ENCODE data around the gene SHANK3. TPM values are rescaled to one million over a fixed set of nuclear protein-coding genes. Genes with fewer than 3 reads are reported as not detected.

SHANK3 gene
- total and polyA plus RNA-seq, 2 experiments from 2014 or later = 0.52 to 4.9 TPM

- DNase-seq (ENCODE audit: low spot score) = no peak
- peaks cover 19% of the 10 kb centered on the region for H3K27me3 ChIP-seq (ENCODE audit: insufficient read depth)
- TF ChIP-seq EZH2phosphoT487 (IDR thresholded peaks at IDR 0.05; ENCODE audit: unreplicated experiment) (no peak), POLR2AphosphoS5 (IDR thresholded peaks at IDR 0.05; ENCODE audit: low read depth) (no peak), NANOG (IDR thresholded peaks at IDR 0.05; ENCODE audit: borderline replicate concordance) (no peak), ETS1 (IDR thresholded peaks at IDR 0.05) (no peak), STAT1 (IDR thresholded peaks at IDR 0.05; ENCODE audit: unreplicated experiment) (no peak)
- no peak overlapping the region for H3K4me3 ChIP-seq
- Mint-ChIP-seq H3K27me3 (ENCODE audit: insufficient read depth, low read depth, poor library complexity) (peaks cover 32% of the 10 kb centered on the region), H3K36me3 (ENCODE audit: low read depth) (no peaks in the 10 kb centered on the region; the same call in 2 of the 3 replicates), H3K27ac (no peak overlapping the region), H3K4me1 (peaks cover 8% of the 10 kb centered on the region; the same call in 2 of the 3 replicates), H3K4me3 (peak overlapping the region; percentile 25; the same call in 1 of the 3 replicates), H3K9me3 (no peaks in the 10 kb centered on the region; the same call in 2 of the 3 replicates)
- no peaks in the 10 kb centered on the region for H3K4me1 ChIP-seq (ENCODE audit: insufficient read depth)
- H3K4me2 ChIP-seq = no peak overlapping the region
- no peak overlapping the region for H3K27ac ChIP-seq (ENCODE audit: low read depth)
- peaks cover 5% of the 10 kb centered on the region; the same call in 1 of the 2 replicates for H3F3A ChIP-seq (replicated peaks; ENCODE audit: low read depth)
- no peaks in the 10 kb centered on the region for H3K9me2 ChIP-seq (ENCODE audit: insufficient read depth)
- no peaks in the 10 kb centered on the region for H3K79me2 ChIP-seq (replicated peaks; ENCODE audit: insufficient read depth)
- no peak overlapping the region for H2AFZ ChIP-seq
- H4K20me1 ChIP-seq (replicated peaks; ENCODE audit: insufficient read depth) = no peaks in the 10 kb centered on the region
- ATAC-seq = no peak
- no peaks in the 10 kb centered on the region for H3K36me3 ChIP-seq (ENCODE audit: insufficient read depth)
Observed at GRCh38 chr22:50698546-50698945, 25.9 kb downstream of the SHANK3 start.

GRCh38 chr22:50699001-50699755 is 26.6 kb downstream of the SHANK3 start:
- Histone ChIP-seq H2AFZ (no peak overlapping the region), H3K79me2 (replicated peaks; ENCODE audit: insufficient read depth) (no peaks in the 10 kb centered on the region), H3K4me3 (no peak overlapping the region), H3K4me1 (ENCODE audit: insufficient read depth) (no peaks in the 10 kb centered on the region), H3F3A (replicated peaks; ENCODE audit: low read depth) (peaks cover 5% of the 10 kb centered on the region; the same call in 1 of the 2 replicates), H3K4me2 (no peak overlapping the region), H4K20me1 (replicated peaks; ENCODE audit: insufficient read depth) (no peaks in the 10 kb centered on the region), H3K36me3 (ENCODE audit: insufficient read depth) (no peaks in the 10 kb centered on the region), H3K9me2 (ENCODE audit: insufficient read depth) (no peaks in the 10 kb centered on the region), H3K27ac (ENCODE audit: low read depth) (no peak overlapping the region), H3K27me3 (ENCODE audit: insufficient read depth) (peaks cover 19% of the 10 kb centered on the region)
- peaks cover 8% of the 10 kb centered on the region; the same call in 2 of the 3 replicates for H3K4me1 Mint-ChIP-seq
- ATAC-seq (no peak), DNase-seq (ENCODE audit: low spot score) (no peak)
- H3K27me3 Mint-ChIP-seq (ENCODE audit: insufficient read depth, low read depth, poor library complexity) = peaks cover 32% of the 10 kb centered on the region
- H3K4me3 Mint-ChIP-seq = peak overlapping the region; percentile 25; the same call in 1 of the 3 replicates
- H3K27ac Mint-ChIP-seq = no peak overlapping the region
- H3K36me3 Mint-ChIP-seq (ENCODE audit: low read depth) = no peaks in the 10 kb centered on the region; the same call in 2 of the 3 replicates
- H3K9me3 Mint-ChIP-seq = no peaks in the 10 kb centered on the region; the same call in 2 of the 3 replicates
- TF ChIP-seq POLR2AphosphoS5 (IDR thresholded peaks at IDR 0.05; ENCODE audit: low read depth) (no peak), ETS1 (IDR thresholded peaks at IDR 0.05) (no peak), ZNF462 (CRISPR knock-in tag; IDR thresholded peaks at IDR 0.05) (no peak), ZNF331 (CRISPR knock-in tag; IDR thresholded peaks at IDR 0.05; ENCODE audit: low read depth) (no peak)
